SIG-M5 treated with dmso at 0.1 percent for 504 hours (cell line): ENCODE data around the gene PCNX1.
"Not testable (repeated sequence)": the region's sequence is repeated elsewhere in the genome, so short reads cannot be mapped to it uniquely, and the experiment has no call there.

ENCODE experiments used
- DNase-seq: peaks from one replicate; lab custom pipeline; 2025; ENCODE audit not compliant: unreplicated experiment; lab: John Stamatoyannopoulos, UW

The PCNX1 gene

GRCh38 chr14:71143381-71144290 is 236.4 kb downstream of the PCNX1 start:
- DNase-seq, result peak; percentile 62

- DNase-seq, result not testable (repeated sequence)
These were observed 240.1 kb downstream of the PCNX1 start for GRCh38 chr14:71147335-71147734.

GRCh38 chr14:71148627-71149026 is 241.4 kb downstream of the PCNX1 start:
- no peak for DNase-seq

GRCh38 chr14:71150737-71151136 is 243.5 kb downstream of the PCNX1 start:
- no peak for DNase-seq

- no peak for DNase-seq
These were observed 248.5 kb downstream of the PCNX1 start for GRCh38 chr14:71155743-71156142.

- DNase-seq, result no peak
These were observed 256.0 kb downstream of the PCNX1 start for GRCh38 chr14:71163050-71163841.

GRCh38 chr14:71163842-71164629 is 256.8 kb downstream of the PCNX1 start:
- no peak for DNase-seq
